PC-3 (cell line): ENCODE data around the gene FBXL4.

Experiments used
- CTCF ChIP-seq: fragments of 300-600 bp; sonication (generic); conservative IDR thresholded peaks from 2 replicates; pipeline ENCODE4 v1.5.1; 2017; ENCODE audit warnings: antibody characterized with exemption, low read depth, mild to moderate bottlenecking, low read length
- EZH2 ChIP-seq: fragments of 300-600 bp; sonication (generic); IDR thresholded peaks from one replicate; pipeline ENCODE4 v1.6.1; 2017; ENCODE audit warnings: antibody characterized with exemption, mild to moderate bottlenecking, low read length; ENCODE audit not compliant: unreplicated experiment
- EZH2phosphoT487 ChIP-seq: fragments of 300-600 bp; sonication (generic); IDR thresholded peaks from 2 replicates; pipeline ENCODE4 v1.6.1; 2018; ENCODE audit warnings: mild to moderate bottlenecking, antibody characterized with exemption, low read length, borderline replicate concordance

GRCh38 chr6:98937351-98937750 is 10.4 kb downstream of the FBXL4 start:
- no peak for TF ChIP-seq CTCF
- no peak for TF ChIP-seq EZH2phosphoT487
- TF ChIP-seq EZH2: no peak
